Measurements from ENCODE around the gene GLI3. TPM values are rescaled to one million over a fixed set of nuclear protein-coding genes. Genes with fewer than 3 reads are reported as not detected.

Gene GLI3
- total RNA-seq = 11.1 and 12.9 TPM in 2 replicates

DNA sequence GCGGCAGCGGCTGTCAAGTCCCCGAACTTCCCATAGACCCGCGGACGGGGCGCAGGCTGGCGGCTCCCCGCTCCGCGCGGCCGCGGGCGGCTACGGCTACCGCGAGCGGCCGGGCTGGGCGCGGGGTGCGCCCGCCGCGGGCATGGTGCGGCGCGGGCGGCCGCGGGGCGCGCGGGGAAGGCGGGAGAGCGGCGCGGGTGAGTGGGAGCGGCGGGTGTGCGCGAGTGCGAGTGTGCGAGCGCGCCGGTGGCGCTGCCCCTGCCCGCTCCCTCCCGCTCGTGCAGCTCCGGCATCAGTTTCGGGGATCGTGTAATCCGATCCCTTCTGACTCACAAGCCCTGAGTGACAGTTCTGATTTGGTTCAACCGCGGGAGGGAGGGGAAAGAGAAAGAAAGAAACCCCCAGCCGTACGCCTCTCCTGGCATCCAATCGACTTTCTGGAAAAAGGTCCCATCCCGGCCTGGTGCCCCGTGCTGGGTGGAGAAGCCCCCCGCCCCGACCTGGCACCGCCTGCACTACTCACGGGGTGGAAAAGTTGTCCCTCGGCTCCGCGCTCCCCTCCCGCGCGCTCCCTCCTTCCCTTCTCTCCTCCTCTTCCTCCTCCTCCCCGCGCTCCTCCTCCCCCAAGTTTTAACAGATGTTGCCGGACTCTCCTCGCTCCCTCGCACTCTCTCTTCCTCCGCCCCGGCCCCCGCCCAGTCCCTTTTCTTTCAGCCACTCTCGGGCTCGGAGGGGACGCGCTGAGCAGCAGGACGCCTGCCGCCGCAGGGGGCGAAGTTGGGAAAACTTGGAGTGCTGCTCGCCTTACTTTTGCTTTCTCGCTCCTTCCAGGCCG is at the start of gene GLI3:
Gene GLI3 (minus strand): TSS at position 234 of the 835 bp plus-strand sequence. CDS start 13,956 bp downstream, outside the sequence.

All from cardiac ventricle fibroblast (primary cell).